HG03045 (cell line): ENCODE data around the gene DBX1.
"Not testable (repeated sequence)": the region's sequence is repeated elsewhere in the genome, so short reads cannot be mapped to it uniquely, and the experiment has no call there.

Experiments
- ATAC-seq: cut with Tn5 transposase; IDR thresholded peaks from one replicate; pipeline ENCODE4 v1.9.1; 2021; ENCODE audit warnings: mild to moderate bottlenecking, moderate library complexity; ENCODE audit not compliant: unreplicated experiment

Gene DBX1

DNA sequence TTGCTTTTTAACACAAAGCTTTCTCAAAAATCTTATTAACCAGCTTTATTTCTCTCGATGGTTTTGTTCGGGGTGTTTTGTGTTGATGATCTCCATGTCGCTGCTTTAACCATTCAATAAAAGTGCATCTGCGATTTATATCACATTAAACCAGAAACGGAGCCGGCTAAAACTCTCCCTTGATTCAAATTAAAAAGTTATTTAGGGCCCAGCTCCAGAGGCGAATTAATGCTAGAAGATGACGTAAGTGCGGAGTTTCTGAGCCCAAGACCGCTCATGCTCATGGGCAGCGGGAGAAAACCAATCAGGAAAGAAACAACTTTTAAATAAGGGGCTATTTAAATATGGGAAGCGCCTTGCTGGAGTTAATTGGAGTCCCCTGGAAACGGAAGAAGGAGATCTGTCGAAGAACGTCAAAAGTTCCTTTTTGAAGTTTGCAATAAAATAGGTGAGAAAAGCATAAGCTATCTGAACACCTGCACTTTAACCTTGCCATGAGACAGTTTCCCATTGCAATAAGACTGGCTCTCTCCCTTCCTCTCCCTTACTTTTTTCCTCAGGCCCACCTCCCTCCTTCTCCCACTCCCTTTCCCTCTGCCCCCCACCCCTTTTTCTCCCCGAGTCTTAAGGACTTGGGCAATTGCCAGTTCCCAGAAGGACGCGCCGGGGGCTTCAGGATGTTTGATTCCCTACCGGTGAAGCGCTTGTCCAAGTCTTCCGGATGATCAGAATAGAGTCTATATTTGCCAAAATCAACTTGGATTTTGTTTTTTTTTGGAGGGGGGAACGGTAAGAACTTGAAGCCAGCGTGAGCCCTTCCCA lies 1.9 kb upstream of the DBX1 start:
- ATAC-seq: no peak

DNA sequence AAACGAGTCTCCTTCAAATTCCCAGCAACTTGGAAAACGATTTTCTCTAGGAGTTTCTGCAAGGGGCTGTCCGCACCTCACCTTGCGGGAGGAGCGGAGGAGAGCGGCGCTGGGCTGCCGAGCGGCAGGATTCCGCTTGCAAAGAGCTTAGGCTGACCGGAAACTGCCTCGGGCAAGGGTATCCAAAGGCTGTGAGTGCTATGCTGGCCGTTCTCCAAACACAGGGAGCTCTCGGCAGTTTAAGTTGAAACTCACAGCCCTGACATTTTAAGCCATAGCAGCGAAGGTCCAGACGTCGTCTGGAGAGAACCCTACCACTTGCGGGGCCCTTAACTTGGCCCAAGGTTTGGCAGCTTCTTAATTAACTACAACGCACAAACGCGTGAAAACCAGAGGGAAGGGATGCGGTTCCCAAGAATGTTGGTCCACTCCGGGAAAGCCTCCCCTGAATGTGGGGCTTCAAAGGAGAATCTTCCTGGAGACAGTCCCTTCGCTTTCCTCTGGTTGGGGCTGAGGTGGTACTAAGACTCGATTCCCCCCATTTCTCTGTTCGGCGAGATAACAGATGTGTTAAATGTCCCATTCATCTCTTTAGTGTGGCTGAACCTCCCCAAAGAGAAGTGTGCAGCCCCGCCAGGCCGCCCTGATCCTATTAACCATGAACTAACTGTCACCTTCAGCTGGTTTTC lies 1.1 kb upstream of the DBX1 start:
- ATAC-seq: no peak

DNA sequence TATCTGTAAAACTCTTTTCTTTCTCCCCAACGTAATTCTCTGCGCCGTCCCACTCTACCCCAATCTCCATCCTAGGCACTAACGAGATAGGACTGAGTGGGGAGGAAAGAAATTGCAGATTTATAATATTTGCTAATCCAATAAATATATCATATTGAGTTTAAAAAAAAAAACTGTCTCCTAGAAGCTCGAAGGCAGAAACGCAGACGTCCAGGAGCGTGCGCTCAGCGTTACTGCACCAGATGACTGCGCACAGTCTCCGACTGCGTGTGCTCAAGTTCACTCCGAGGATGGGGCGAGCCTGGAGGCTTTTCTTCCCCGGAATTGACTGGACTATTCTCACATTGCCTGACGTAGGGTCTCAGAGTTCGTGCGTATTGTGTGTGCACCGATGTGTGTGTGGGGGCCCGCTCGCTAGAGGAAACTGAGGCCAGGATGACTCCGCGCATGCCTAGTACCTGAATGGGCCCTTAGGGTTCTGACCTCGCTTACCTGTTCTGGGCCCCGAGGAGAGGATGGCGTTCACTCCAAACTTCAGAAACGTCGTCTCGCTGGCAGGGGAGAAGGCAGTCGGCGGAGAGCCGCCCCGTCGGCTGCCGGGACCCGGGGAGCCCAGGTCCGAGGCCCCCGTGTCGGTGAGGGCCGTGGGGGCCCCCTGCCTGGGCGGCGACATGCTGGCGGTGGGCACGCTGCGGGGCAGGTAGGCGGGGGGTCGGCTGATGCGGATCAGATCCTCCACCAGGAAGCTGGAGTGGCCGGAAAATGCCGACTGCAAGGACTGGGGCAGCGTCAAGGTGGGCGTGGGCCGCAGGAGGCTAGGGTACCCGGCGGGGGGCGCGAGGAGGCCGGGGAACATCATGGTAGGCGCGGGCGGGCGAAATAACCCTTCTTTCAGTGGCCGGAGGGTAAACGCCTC lies 551 bp downstream of the DBX1 start:
- ATAC-seq: no peak

- ATAC-seq: no peak
These were observed 1.5 kb downstream of the DBX1 start for GRCh38 chr11:20158597-20159257.

DNA sequence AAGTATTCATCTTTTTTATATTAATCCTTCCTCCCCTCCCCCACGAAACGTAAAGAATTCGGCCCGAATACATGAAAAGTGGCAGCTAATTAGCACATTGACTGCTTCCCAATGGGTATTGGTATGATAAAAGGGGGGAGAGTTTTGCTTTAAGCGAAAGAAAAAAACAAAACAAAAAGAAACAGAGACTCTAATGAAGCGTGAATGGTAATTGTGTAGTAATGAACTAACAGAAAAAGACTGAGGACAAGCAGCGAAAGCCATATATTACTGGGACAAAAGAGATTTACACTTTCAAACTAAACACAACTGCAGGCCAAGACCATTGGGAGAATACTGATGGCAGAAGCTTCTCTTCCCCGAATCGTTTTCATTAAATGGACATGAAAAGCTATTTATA lies 2.5 kb downstream of the DBX1 start:
- no peak for ATAC-seq

GRCh38 chr11:20156876-20157613 lies 3.2 kb downstream of the DBX1 start:
- ATAC-seq: no peak

DNA sequence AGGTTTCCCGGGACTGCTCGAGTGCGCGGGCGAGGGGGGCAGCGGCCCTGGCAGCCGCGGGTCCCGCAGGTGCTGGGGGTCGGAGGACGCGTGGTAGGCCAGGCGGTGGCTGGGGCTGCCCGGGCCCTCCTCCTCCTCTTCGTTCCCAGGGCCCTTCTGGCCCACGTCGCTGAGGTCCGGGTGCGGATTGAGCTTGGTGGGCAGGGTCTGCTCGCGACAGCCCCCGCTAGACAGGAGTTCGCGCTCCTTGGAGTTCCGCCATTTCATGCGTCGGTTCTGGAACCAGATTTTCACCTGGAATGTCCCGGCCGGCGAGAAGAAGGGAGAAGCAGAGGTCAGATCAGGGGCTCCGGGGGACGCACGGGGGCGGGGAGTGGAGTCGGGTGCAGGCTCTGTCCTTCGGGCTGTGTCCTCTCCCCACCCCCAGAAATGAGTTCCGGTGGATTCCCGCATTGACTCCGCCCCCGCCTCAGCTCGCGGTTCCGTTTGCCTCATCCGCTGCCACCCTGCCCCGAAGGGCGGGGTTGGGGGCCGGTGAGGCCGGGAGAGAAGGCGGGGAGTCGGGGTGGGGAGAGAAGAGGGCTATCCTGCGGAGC lies 3.9 kb downstream of the DBX1 start:
- no peak for ATAC-seq

- ATAC-seq: no peak
These were observed 4.5 kb downstream of the DBX1 start for GRCh38 chr11:20155683-20156279.

- no peak for ATAC-seq
These were observed 5.9 kb downstream of the DBX1 start for GRCh38 chr11:20154381-20154780.

DNA sequence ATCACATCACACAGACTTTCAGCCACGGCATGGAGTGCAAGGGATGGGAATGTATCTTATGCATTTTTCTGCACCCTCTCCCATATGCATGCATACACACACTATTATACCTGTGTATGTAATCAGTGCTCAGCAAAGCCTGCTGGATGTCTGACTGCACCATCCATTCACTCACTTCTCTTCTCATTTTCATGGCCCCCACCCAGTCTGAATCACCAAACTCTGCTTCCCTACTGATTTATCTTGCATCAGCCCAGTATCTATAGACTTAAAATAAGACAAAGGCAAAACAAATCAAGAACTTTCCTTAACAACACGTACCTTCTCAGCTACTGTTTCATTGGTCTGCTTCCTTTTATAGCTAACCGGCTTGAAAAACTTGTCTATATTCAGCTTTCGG lies 21.6 kb downstream of the DBX1 start:
- no peak for ATAC-seq

- ATAC-seq: no peak
These were observed 22.6 kb downstream of the DBX1 start for GRCh38 chr11:20137637-20138036.

DNA sequence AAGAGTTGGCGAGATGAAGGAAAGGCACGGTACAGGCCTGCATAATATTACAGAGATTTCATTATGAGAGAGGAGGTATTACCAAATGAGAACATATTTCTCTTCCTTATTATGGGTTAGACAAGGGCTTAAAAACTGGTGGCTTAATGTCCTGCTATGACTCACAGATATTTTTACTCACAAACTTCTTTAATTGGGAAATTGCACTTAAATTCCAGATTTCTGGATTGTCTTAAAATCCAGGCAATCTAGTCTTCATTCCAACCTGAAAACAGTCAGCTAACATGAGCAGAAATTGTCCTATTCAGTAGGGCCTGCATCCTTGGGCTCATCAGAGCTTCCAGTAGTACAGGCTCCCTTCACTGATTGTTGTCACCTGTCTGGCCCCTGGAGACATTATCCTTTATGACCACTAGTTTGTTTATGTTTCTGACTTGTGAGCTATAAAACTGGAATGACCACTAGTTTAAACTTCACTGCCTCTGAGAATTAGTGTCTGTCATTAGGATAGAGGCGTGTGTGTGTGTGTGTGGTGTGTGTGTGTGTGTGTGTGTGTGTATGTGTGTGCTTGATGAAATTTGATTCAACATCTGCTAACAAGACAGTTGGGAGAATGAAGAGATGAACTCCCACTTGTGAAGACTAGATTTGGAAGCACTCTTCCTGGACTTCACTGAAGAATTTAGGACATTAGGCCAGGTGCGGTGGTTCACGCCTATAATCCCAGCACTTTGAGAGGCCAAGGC lies 25.1 kb downstream of the DBX1 start:
- ATAC-seq: no peak

DNA sequence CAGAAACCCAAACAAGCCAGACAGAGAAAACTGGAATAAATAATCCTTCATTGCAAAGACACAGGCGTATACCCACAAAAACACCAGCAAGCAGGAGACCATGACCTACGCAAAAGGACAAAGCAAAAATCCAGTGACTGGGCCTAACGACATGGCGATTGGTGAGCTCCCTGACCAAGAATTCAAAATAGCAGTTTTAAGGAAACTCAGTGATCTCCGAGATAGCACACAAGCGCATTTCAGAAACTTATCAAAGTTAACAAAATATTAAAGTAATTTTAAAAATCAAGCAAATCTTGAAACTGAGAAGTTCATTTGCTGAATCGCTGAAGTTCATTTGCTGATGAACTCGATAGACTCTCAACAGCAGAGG lies 27.6 kb downstream of the DBX1 start:
- no peak for ATAC-seq

- ATAC-seq: no peak
These were observed 28.2 kb downstream of the DBX1 start for GRCh38 chr11:20131788-20132666.

- ATAC-seq: no peak
These were observed 30.6 kb downstream of the DBX1 start for GRCh38 chr11:20129665-20130064.

- not testable (repeated sequence) for ATAC-seq
These were observed 31.8 kb downstream of the DBX1 start for GRCh38 chr11:20128528-20128825.

DNA sequence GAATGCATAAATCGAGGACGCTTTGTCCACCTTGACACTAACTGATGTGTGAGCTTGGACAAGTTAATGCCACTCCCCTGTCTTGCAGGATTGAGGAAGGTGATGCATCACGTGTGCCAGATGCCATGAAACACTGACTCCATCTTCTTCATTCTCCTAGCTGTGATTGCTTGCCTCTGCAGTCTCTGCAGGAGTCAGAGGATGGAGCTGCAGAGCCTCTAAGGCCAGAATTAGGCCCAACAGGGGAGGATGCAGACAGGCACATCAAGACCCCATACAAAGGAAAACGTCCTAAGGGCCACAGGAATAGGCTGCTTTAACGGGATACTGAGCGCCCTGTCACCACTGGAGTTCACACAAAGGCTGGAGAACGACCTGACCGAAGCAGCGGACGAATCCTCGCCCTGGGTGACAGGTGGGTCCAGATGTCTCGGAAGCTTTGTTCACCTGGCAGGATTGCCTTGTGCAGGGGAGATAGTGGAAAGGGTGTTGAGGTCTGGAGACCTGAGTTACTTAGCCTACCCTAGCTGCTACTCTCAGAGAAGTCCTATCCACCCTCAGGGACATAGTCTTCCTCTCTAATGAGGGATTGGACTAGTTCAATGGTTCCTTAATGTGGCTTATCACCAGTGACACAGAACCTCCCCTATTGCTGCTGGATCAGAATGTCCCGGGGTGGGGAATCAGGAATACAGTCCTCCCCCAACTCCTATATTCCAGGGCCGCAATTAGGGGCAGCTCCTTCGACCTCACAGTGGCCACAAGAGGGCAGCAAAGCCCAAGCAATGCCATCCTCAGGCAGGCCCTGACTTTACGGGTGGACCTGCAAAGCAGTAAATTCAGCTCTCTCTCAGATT lies 32.4 kb downstream of the DBX1 start:
- no peak for ATAC-seq
